HepG2 (cell line): ENCODE measurements around the gene ZNF618. TPM values are rescaled to one million over a fixed set of nuclear protein-coding genes. Genes with fewer than 3 reads are reported as not detected.

Source experiments
- ATAC-seq: fragments of 200-7000 bp; cut with Tn5 transposase; 3 replicates; pipeline ENCODE4 v1.9.1; 2020; ENCODE audit warnings: mild to moderate bottlenecking, moderate library complexity
- BruUV-seq: library from RNA; stranded (reverse); fragments of 400-500 nt; replicated peaks from 2 replicates; lab custom pipeline; 2021; lab: Mats Ljungman, UMichigan
- CTCF ChIA-PET: fragments of 300-600 bp; formaldehyde crosslinking; extraction: SDS; loops from one replicate; lab custom pipeline; 2021; ENCODE audit warnings: low total read pairs, inconsistent platforms, low intra/inter-chr PET ratio; lab: Yijun Ruan, JAX
- POLR2A ChIA-PET: fragments of 350-600 bp; sonication (Branson Sonifier 250); formaldehyde crosslinking; loops from one replicate; lab custom pipeline; 2020; ENCODE audit warnings: antibody characterized with exemption, inconsistent platforms; lab: Yijun Ruan, JAX
- DNase-seq: peaks from one replicate; pipeline ENCODE4 v3.0.0-alpha.2; 2015; ENCODE audit warnings: low spot score
- FAIRE-seq: peaks from 3 replicates; lab custom pipeline; 2011; peaks lifted over from hg19 to GRCh38; lab: Jason Lieb, UNC
- H2AFZ ChIP-seq: one replicate; pipeline ENCODE4 v1.6.1; 2011; ENCODE audit warnings: low read length, inconsistent platforms
- H3K27ac ChIP-seq: fragments of 300-600 bp; 3 replicates; pipeline ENCODE4 v1.8.0; 2011; ENCODE audit warnings: mixed run types, mild to moderate bottlenecking, mixed read lengths, low read length, inconsistent platforms; ENCODE audit not compliant: insufficient read depth; ENCODE audit errors: extremely low read length
- H3K27me3 ChIP-seq, 2 experiments: fragments of 200-600 bp in 1 of 2; 2 replicates in 1 of 2; 3 replicates in 1 of 2; pipeline versions ENCODE4 v1.6.0 to v1.8.0; 2011; ENCODE audit warnings: low read length in 2 of 2, mild to moderate bottlenecking in 2 of 2, moderate library complexity in 2 of 2, inconsistent platforms in 1 of 2; ENCODE audit not compliant: insufficient read depth in 2 of 2, control insufficient read depth in 1 of 2
- H3K36me3 ChIP-seq, 2 experiments: fragments of 200-600 bp in 1 of 2; replicated peaks in 1 of 2; 2 replicates in 1 of 2; 3 replicates in 1 of 2; pipeline versions ENCODE4 v1.5.1 to v1.8.0; 2011; ENCODE audit warnings: low read length in 2 of 2, inconsistent platforms in 1 of 2; ENCODE audit not compliant: insufficient read depth in 2 of 2, control insufficient read depth in 1 of 2
- H3K4me1 ChIP-seq: 2 replicates; pipeline ENCODE4 v1.5.1; 2012; ENCODE audit warnings: low read length, inconsistent platforms; ENCODE audit not compliant: insufficient read depth
- H3K4me2 ChIP-seq: 2 replicates; pipeline ENCODE4 v1.6.0; 2011; ENCODE audit warnings: low read depth, low read length, inconsistent platforms
- H3K4me3 ChIP-seq, 3 experiments: fragments of 200-600 bp in 1 of 3; sonication (generic), shearing (Covaris generic) in 1 of 3; replicated peaks in 1 of 3; 2 replicates each; pipeline ENCODE4 v1.5.1; 2011 to 2016; ENCODE audit warnings: low read length in 3 of 3, inconsistent platforms in 2 of 3, low read depth in 2 of 3, mild to moderate bottlenecking in 2 of 3, control low read depth in 1 of 3, mixed read lengths in 1 of 3; ENCODE audit not compliant: insufficient read depth in 1 of 3
- H3K79me2 ChIP-seq: one replicate; pipeline ENCODE4 v1.6.1; 2011; ENCODE audit warnings: low read length, inconsistent platforms; ENCODE audit not compliant: insufficient read depth
- H3K9ac ChIP-seq: 2 replicates; pipeline ENCODE4 v1.6.0; 2011; ENCODE audit warnings: mild to moderate bottlenecking, low read depth, low read length, inconsistent platforms; ENCODE audit not compliant: insufficient read depth
- H3K9me3 ChIP-seq: 2 replicates; pipeline ENCODE4 v1.5.1; 2012; ENCODE audit warnings: mild to moderate bottlenecking, low read length
- H4K20me1 ChIP-seq: 2 replicates; pipeline ENCODE4 v1.6.0; 2011; ENCODE audit warnings: inconsistent platforms, mild to moderate bottlenecking, low read length, moderate library complexity; ENCODE audit not compliant: insufficient read depth
- KLF16 ChIP-seq, 2 experiments: sonication (generic) in 1 of 2; formaldehyde crosslinking in 1 of 2; IDR thresholded peaks; 2 replicates each; pipeline versions ENCODE4 v1.6.1 to v1.8.0; 2016 to 2023; ENCODE audit warnings: missing genetic modification reagents in 2 of 2, missing compliant biosample characterization in 1 of 2
- MIER2 ChIP-seq: IDR thresholded peaks from 2 replicates; pipeline ENCODE4 v1.6.1; 2016; ENCODE audit warnings: missing biosample characterization, missing genetic modification reagents
- ZNF720 ChIP-seq: sonication (generic); formaldehyde crosslinking; IDR thresholded peaks from 2 replicates; pipeline ENCODE4 v1.4.0; 2020; ENCODE audit warnings: missing genetic modification reagents
- WGBS: methylation state at CpG from one replicate; pipeline ENCODE4 v1.1.6; 2017; ENCODE audit warnings: low lambda C conversion rate; 5-methylcytosine and 5-hydroxymethylcytosine counted together
- in situ Hi-C: cut with HindIII; loops from 2 replicates; pipeline ENCODE4 v1.10.0; 2017; ENCODE audit warnings: low pct_unique_long_range_greater_than_20kb; ENCODE audit not compliant: extremely low pct_ligation_motif_present
- intact Hi-C: fragments of 100-400 bp; cut with micrococcal nuclease; formaldehyde crosslinking; loops from one replicate; pipeline ENCODE4 v1.10.0; 2022; ENCODE audit not compliant: unreplicated experiment
- polyA plus RNA-seq, 8 experiments: library from polyadenylated mRNA; depleted of rRNA in 3 of 8; stranded (reverse) in 7 of 8; unstranded in 1 of 8; fragments of >200 nt; fragmentation: Illumina TruSeq in 4 of 8; extraction: Trizol in 4 of 8; gene quantifications; 2 replicates each; pipeline versions ENCODE4 v1.2.1 to v1.2.3, GENCODE V29; 2011 to 2016; ENCODE audit warnings: low read depth in 4 of 8, missing spikeins in 1 of 8, mixed read lengths in 1 of 8; ENCODE audit not compliant: insufficient read depth in 1 of 8
- total RNA-seq, 5 experiments: library from RNA; depleted of rRNA; stranded (reverse); fragments of >200 nt; fragmentation: Illumina TruSeq; extraction: Trizol; gene quantifications; 2 replicates each; pipeline ENCODE4 v1.2.3, GENCODE V29; 2016; ENCODE audit warnings: low read depth in 1 of 5
- TF ChIP-seq, protein P1 (sequence below): sonication (generic); formaldehyde crosslinking; IDR thresholded peaks from 2 replicates; pipeline ENCODE4 v1.5.0; 2020; ENCODE audit warnings: missing genetic modification reagents
- TF ChIP-seq, protein P2 (sequence below): sonication (generic); formaldehyde crosslinking; IDR thresholded peaks from 2 replicates; pipeline ENCODE4 v1.5.1; 2020; ENCODE audit warnings: missing genetic modification reagents, mild to moderate bottlenecking, borderline replicate concordance
- TF ChIP-seq, protein P3 (sequence below): sonication (generic); formaldehyde crosslinking; IDR thresholded peaks from 2 replicates; pipeline ENCODE4 v1.8.1; 2023; ENCODE audit warnings: missing genetic modification reagents, mild to moderate bottlenecking, borderline replicate concordance

The ZNF618 gene
- total and polyA plus RNA-seq, 2 of the 13 experiments (the other 11 are each of a cell fraction or from before 2014, with no cell fraction given): 0.07 TPM

GRCh38 chr9:113886933-113887332 lies 10.8 kb downstream of the ZNF618 start:
- no TSS peak for BruUV-seq
- Histone ChIP-seq H4K20me1 (no peaks in the 10 kb centered on the region), H2AFZ (no peak overlapping the region), H3K79me2 (no peaks in the 10 kb centered on the region), H3K4me1 (no peaks in the 10 kb centered on the region), H3K27me3 (peaks cover 0 to 6% of the 10 kb centered on the region in 2 experiments; a peak in 1 of 5 replicates), H3K4me2 (no peak overlapping the region), H3K9me3 (no peaks in the 10 kb centered on the region), H3K27ac (no peak overlapping the region), H3K4me3 (no peak overlapping the region), H3K9ac (no peak overlapping the region)
- intact Hi-C loops: no loop called here
- CTCF ChIA-PET: no interaction called here
- no peak for ATAC-seq
- WGBS: 59% methylated on average over 2 of the region's 2 CpGs
- POLR2A ChIA-PET: no interaction called here
- no peak for DNase-seq
- in situ Hi-C loops: no loop called here
- no peak for TF ChIP-seq KLF16 (CRISPR knock-in tag; IDR thresholded peaks at IDR 0.05)
- TF ChIP-seq, protein P1, sequence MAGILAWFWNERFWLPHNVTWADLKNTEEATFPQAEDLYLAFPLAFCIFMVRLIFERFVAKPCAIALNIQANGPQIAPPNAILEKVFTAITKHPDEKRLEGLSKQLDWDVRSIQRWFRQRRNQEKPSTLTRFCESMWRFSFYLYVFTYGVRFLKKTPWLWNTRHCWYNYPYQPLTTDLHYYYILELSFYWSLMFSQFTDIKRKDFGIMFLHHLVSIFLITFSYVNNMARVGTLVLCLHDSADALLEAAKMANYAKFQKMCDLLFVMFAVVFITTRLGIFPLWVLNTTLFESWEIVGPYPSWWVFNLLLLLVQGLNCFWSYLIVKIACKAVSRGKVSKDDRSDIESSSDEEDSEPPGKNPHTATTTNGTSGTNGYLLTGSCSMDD: no peak
- TF ChIP-seq MIER2 (CRISPR knock-in tag): no peak
- TF ChIP-seq, protein P2, sequence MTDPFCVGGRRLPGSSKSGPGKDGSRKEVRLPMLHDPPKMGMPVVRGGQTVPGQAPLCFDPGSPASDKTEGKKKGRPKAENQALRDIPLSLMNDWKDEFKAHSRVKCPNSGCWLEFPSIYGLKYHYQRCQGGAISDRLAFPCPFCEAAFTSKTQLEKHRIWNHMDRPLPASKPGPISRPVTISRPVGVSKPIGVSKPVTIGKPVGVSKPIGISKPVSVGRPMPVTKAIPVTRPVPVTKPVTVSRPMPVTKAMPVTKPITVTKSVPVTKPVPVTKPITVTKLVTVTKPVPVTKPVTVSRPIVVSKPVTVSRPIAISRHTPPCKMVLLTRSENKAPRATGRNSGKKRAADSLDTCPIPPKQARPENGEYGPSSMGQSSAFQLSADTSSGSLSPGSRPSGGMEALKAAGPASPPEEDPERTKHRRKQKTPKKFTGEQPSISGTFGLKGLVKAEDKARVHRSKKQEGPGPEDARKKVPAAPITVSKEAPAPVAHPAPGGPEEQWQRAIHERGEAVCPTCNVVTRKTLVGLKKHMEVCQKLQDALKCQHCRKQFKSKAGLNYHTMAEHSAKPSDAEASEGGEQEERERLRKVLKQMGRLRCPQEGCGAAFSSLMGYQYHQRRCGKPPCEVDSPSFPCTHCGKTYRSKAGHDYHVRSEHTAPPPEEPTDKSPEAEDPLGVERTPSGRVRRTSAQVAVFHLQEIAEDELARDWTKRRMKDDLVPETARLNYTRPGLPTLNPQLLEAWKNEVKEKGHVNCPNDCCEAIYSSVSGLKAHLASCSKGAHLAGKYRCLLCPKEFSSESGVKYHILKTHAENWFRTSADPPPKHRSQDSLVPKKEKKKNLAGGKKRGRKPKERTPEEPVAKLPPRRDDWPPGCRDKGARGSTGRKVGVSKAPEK (CRISPR knock-in tag): no peak
- TF ChIP-seq ZNF720 (CRISPR knock-in tag): no peak
- TF ChIP-seq, protein P3, sequence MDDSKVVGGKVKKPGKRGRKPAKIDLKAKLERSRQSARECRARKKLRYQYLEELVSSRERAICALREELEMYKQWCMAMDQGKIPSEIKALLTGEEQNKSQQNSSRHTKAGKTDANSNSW (CRISPR knock-in tag): no peak
- TF ChIP-seq, all 625 proteins: peak for 0
- FAIRE-seq: no peak
- H3K36me3 ChIP-seq: no peaks in the 10 kb centered on the region
